HG03457 (cell line): ENCODE measurements around the gene ANKRA2.

Source experiments
- ATAC-seq: cut with Tn5 transposase; IDR thresholded peaks from one replicate; pipeline ENCODE4 v1.9.1; 2021; ENCODE audit warnings: moderate number of reproducible peaks; ENCODE audit not compliant: unreplicated experiment

Gene ANKRA2

GRCh38 chr5:73507062-73507461, 58.4 kb downstream of the ANKRA2 start:
- ATAC-seq = no peak

GRCh38 chr5:73506459-73506955, 58.9 kb downstream of the ANKRA2 start:
- ATAC-seq = no peak
